Lung microvascular endothelial cell (primary cell): Measurements from ENCODE around the gene MPIG6B. TPM values are rescaled to one million over a fixed set of nuclear protein-coding genes. Genes with fewer than 3 reads are reported as not detected.

ENCODE experiments used
- DNase-seq, 2 donors: peaks; one replicate each; pipeline versions ENCODE4 v3.0.0 to v3.0.0-alpha.2; 2010; ENCODE audit warnings: low read depth in 2 of 2
- total RNA-seq: library from RNA; depleted of rRNA; stranded (reverse); fragments of >200 nt; gene quantifications from 2 replicates; pipeline ENCODE4 v1.2.1, GENCODE V29; 2014

MPIG6B gene
- total RNA-seq, 1 donor from 2014 or later: not detected

GRCh38 chr6:31736768-31737314 lies 13.7 kb downstream of the MPIG6B start:
- DNase-seq: no peak

GRCh38 chr6:31737315-31737990 lies 14.3 kb downstream of the MPIG6B start:
- peak; percentile 46 to 75 for DNase-seq

GRCh38 chr6:31737991-31738979 lies 15.1 kb downstream of the MPIG6B start:
- DNase-seq: peak; percentile 80 to 93

- peak; percentile 99 for DNase-seq
Observed at GRCh38 chr6:31739639-31740396, 16.6 kb downstream of the MPIG6B start, which contains the start of gene MSH5. Gene MSH5 (plus strand): TSS chr6:31740005. CDS start chr6:31740467, 462 bp downstream.

GRCh38 chr6:31740397-31741223 lies 17.4 kb downstream of the MPIG6B start:
- peak in 1 of 2 donors; percentile 41 for DNase-seq

DNA sequence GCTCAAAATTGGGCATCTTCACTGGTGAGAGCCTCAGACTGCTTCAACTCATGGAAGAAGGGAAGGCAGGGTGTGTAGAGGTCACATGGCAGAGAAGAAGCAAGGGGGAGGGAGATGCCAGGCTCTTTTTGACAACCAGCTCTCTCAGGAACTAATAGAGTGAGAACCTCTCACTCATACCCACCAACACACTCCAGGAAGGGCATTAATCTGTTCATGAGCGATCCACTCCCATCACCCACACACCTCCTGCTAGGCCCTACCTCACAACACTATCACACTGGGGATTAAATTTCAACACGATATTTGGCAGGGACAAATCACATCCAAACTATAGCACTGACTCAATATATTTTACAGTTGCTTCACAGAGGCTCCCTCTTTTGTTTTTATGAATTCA lies 18.6 kb downstream of the MPIG6B start:
- no peak for DNase-seq

GRCh38 chr6:31742894-31743293 lies 19.7 kb downstream of the MPIG6B start:
- no peak for DNase-seq

- no peak for DNase-seq
Observed at GRCh38 chr6:31744422-31744821, 21.2 kb downstream of the MPIG6B start.

DNA sequence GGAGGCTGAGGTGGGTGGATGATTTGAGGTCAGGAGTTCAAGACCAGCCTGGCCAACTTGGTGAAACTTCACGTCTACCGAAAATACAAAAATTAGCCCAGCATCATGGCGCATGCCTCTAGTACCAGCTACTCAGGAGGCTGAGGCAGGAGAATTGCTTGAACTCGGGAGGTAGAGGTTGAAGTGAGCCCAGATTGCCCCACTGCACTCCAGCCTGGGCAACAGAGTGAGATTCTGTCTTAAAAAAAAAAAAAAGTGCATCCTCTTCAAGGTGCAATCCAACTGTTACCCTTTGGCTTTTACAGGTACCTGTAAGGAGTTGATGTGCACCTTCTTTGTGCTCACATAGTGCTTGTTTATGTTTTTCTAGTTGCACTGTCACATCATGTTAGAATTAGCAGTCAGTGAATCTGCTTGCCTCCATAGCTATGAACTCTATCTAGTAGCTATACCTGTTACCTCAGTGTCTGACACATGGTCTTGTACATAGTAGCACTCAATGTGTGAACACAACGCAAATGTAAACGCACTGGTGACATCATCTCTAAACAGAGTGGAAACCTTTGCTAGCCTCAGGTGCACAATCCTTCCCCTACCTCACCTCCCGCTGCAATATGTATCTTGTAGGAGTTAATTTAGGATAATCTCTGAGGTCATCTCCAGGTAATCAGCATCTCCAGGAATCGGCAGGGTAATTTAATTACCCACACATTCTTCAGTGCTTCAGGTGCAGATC lies 26.3 kb downstream of the MPIG6B start:
- no peak for DNase-seq

DNA sequence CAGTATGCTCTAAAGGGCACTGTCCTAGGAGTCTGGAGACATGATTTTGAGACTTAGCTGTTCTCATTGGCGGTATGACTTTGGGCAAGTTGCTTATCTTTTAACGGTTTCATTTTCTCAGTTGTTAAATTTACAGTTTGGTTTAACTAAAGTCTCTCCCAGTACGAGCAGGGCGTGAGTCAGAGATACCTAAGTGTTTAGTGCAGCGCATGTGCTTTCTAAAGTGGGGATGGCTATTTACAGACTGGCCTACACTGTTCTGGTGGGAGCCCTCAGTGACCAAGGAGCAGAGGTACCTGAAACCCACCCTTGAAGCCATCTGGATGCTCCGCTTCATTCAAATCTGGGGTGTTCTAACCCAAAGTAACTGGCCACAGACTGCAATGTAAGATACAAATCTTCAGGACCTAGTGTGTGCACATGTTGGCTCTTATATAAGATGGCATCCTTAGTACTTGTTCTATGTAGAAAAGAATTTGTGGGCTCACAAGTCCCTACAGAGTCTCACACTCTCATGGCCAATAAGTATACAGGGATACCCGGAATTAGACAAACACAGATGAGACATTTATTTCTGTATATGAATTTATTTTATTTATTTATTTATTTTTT lies 27.3 kb downstream of the MPIG6B start:
- DNase-seq: no peak

- DNase-seq: peak in 1 of 2 donors; percentile 68
Observed at GRCh38 chr6:31752739-31753319, 29.7 kb downstream of the MPIG6B start.

DNA sequence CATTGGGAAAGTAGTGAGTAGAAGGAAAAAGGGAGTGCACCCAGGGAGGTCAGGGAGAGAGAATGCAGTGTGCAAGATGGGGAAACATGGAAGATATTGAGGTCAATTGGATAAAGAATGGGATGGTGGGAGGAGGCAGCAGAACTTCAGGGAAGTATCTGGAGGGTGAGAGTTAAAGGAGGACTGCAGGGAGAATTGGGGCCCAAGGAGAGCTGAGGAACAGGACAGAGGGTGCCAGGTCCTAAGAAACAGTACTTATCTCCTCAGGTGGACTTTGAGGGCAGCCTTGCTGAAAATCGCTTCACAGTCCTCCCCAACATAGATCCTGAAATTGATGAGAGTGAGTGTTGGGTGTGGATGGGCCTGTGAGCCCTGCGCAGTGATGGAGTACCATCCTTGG lies 35.1 kb downstream of the MPIG6B start:
- no peak for DNase-seq

DNA sequence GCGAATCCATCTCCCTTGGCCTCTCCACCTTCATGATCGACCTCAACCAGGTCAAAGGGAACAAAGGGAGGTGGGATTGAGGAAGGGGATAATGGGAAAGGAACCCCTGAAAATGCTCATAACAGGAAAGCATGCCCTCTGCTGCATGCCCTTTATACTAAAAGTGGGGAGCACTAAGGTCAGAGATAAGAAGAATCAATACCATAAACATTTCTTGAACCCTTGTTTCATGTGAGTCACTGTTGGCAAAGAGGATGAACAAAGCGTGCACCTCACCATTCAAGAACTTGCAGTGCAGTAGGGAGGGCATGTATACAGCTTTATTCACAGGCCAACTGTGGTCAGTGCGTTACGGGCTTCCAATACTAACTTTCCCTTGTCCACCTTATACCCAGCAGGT lies 37.6 kb downstream of the MPIG6B start:
- no peak for DNase-seq

GRCh38 chr6:31761343-31761742 lies 38.2 kb downstream of the MPIG6B start:
- DNase-seq: no peak

- no peak for DNase-seq
Observed at GRCh38 chr6:31762356-31762755, 39.2 kb downstream of the MPIG6B start, which contains the start of gene SAPCD1. Gene SAPCD1 (plus strand): TSS chr6:31762656. CDS start chr6:31763055, 399 bp downstream.

GRCh38 chr6:31762878-31763618 lies 39.9 kb downstream of the MPIG6B start:
- DNase-seq: peak in 1 of 2 donors; percentile 14

GRCh38 chr6:31763619-31763940 lies 40.4 kb downstream of the MPIG6B start:
- peak; percentile 73 to 93 for DNase-seq

GRCh38 chr6:31764198-31764597 lies 41.0 kb downstream of the MPIG6B start:
- no peak for DNase-seq
